ENCODE data around the gene ZBTB34. TPM values are rescaled to one million over a fixed set of nuclear protein-coding genes. Genes with fewer than 3 reads are reported as not detected.
A peak's percentile ranks its signal among the peaks of the same experiment; 100 is the strongest.

ZBTB34 gene
- total RNA-seq, 6 experiments from 2014 or later = 2.0 to 3.4 (median 2.3) TPM

DNA sequence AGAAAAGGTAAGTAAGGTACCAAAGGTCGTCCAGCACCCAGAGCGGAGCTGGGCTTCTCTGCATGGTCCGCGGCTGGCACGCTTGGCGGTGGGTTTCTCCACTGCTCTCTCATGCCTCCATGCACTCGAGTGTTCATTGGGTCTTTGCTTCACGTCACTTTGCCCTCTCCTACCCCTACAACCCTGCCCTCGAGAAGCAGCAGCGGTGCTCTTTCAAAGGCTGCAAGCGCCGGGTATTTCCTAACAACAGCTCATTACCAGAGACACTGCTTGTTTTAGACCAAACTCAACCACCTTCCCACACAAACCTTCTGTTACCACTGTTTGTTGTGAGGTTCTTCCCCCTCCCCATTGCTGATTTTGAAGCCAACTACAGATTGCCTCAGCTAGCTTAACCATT, 21.5 kb upstream of the ZBTB34 start:
- H3K27me3 ChIP-seq = no peaks in the 10 kb centered on the region
- H3K9me3 ChIP-seq = no peaks in the 10 kb centered on the region
- no peak for TF ChIP-seq POLR2A (IDR thresholded peaks at IDR 0.05)
- TF ChIP-seq, protein P1, sequence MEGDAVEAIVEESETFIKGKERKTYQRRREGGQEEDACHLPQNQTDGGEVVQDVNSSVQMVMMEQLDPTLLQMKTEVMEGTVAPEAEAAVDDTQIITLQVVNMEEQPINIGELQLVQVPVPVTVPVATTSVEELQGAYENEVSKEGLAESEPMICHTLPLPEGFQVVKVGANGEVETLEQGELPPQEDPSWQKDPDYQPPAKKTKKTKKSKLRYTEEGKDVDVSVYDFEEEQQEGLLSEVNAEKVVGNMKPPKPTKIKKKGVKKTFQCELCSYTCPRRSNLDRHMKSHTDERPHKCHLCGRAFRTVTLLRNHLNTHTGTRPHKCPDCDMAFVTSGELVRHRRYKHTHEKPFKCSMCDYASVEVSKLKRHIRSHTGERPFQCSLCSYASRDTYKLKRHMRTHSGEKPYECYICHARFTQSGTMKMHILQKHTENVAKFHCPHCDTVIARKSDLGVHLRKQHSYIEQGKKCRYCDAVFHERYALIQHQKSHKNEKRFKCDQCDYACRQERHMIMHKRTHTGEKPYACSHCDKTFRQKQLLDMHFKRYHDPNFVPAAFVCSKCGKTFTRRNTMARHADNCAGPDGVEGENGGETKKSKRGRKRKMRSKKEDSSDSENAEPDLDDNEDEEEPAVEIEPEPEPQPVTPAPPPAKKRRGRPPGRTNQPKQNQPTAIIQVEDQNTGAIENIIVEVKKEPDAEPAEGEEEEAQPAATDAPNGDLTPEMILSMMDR (IDR thresholded peaks at IDR 0.05) = no peak
- H3K4me1 ChIP-seq = no peaks in the 10 kb centered on the region
- H3K27ac ChIP-seq = no peak overlapping the region
- intact Hi-C loops (cut with DNase I) = no loop called here
- H3K4me3 ChIP-seq = no peak overlapping the region
- 84% methylated on average over 6 of the region's 12 CpGs for WGBS (ENCODE audit: insufficient coverage, low coverage, low lambda C conversion rate, missing lambda C conversion rate)
- ATAC-seq (no peak), DNase-seq (no peak)
- peaks cover 0 to 13% (median 4%) of the 10 kb centered on the region in 4 donors for H3K36me3 ChIP-seq

DNA sequence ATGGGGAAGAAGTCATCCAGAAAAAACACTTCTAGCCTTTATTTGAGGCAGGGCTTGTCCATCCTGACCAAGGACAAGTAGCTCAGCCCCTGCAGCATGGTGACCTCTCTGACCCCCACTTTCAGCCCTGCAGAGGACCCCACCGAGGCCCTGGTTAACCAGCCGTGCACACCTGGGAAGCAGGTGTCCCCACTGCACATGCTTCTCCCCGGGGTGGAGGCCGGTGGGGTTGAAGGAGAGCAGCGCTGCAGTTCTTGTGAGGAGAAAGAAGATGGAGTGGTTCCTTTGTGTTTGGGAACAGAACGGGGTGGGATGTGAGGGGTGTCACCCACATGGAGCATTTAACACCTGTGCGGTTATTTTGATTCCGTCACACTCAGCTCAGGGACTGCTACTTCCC, 21.1 kb upstream of the ZBTB34 start:
- ATAC-seq = no peak
- H3K9me3 ChIP-seq = no peaks in the 10 kb centered on the region
- intact Hi-C loops (cut with DNase I) = no loop called here
- H3K27ac ChIP-seq = no peak overlapping the region
- no peaks in the 10 kb centered on the region for H3K4me1 ChIP-seq
- H3K4me3 ChIP-seq = no peak overlapping the region
- DNase-seq = no peak
- peaks cover 0 to 9% (median 3%) of the 10 kb centered on the region in 4 donors for H3K36me3 ChIP-seq
- TF ChIP-seq, protein P1 (IDR thresholded peaks at IDR 0.05) = no peak
- no peak for TF ChIP-seq POLR2A (IDR thresholded peaks at IDR 0.05)
- H3K27me3 ChIP-seq = no peaks in the 10 kb centered on the region
- no CpG with 5 or more reads among the region's 8 CpGs for WGBS (ENCODE audit: insufficient coverage, low coverage, low lambda C conversion rate, missing lambda C conversion rate)

DNA sequence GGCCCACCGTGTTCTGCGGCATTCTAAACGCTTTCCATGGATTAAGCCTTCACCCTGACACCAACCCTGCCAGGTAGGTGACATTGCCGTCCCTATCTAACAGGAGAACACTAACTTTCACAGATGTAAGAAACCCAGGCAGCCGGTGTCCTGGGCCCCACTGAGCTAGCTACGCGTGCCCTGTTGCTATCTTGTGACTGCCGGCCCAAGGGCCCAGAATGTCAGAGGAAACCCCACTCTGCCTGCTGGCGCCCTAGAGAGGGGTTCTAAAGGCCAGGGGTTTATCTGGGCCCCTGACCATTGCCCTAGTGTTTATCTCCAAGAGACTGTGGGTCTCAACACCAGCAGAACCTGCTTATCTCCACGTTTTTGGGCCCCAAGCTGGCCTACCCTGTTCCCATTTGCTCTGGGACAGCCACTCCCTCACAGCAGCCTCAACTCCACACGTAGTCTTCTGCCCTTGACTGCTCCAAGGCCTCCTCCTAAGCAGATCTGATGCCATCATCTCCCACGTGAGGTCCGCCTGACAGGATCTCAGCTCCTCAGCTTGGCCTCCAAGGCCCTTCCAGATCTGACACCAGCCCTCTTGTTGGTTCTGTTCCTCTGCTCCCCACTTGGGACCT, 18.1 kb upstream of the ZBTB34 start:
- Histone ChIP-seq H3K27me3 (no peaks in the 10 kb centered on the region), H3K36me3 (peaks cover 0 to 4% (median 0%) of the 10 kb centered on the region in 4 donors), H3K4me3 (no peak overlapping the region), H3K9me3 (no peaks in the 10 kb centered on the region), H3K27ac (no peak overlapping the region), H3K4me1 (no peaks in the 10 kb centered on the region)
- ATAC-seq (peak in 1 of 4 donors; percentile 25), DNase-seq (no peak)
- TF ChIP-seq POLR2A (IDR thresholded peaks at IDR 0.05) = no peak
- TF ChIP-seq, protein P1 (IDR thresholded peaks at IDR 0.05) = no peak
- 85% methylated on average over 5 of the region's 13 CpGs for WGBS (ENCODE audit: insufficient coverage, low coverage, low lambda C conversion rate, missing lambda C conversion rate)
- intact Hi-C loops (cut with DNase I) = no loop called here

DNA sequence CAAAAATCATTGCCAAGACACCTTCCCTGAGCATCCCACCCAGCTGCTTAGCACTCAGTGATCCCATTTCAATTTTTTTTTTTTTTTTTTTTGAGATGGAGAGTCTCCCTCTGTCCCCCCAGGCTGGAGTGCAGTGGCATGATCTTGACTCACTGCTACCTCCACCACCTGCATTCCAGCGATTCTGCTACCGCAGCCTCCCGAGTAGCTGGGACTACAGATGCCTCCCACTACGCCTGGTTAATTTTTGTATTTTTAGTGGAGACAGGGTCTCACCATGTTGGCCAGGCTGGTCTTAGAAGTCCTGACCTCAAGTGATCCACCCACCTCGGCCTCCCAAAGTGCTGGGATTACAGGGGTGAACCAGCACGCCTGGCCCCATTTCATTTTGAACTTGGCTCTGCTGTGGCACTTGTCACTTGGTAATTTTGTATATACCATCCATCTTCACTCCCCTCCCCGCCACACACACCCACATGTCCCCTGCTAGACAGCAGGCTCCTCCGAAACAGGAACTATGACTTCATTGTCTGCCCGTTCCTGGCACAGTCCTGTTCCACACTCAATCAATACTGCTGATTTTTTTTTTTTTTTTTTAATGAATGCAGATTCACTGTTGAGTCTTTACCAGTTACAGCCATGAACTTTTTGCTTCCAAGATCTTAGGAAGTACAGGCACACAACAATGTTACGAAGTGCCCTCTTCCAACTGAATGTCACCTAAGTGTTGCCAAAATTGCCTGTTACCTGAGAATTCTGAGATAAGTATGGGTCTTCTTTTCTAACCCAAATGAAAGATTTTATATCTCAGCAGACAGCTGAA, 17.3 kb upstream of the ZBTB34 start:
- Histone ChIP-seq H3K27me3 (no peaks in the 10 kb centered on the region), H3K36me3 (peaks cover 0 to 4% (median 0%) of the 10 kb centered on the region in 4 donors), H3K9me3 (no peaks in the 10 kb centered on the region), H3K4me3 (no peak overlapping the region), H3K4me1 (no peaks in the 10 kb centered on the region), H3K27ac (no peak overlapping the region)
- WGBS (ENCODE audit: insufficient coverage, low coverage, low lambda C conversion rate, missing lambda C conversion rate) = 67% methylated on average over 9 of the region's 10 CpGs
- TF ChIP-seq POLR2A (IDR thresholded peaks at IDR 0.05) = no peak
- TF ChIP-seq, protein P1 (IDR thresholded peaks at IDR 0.05) = no peak
- intact Hi-C loops (cut with DNase I) = no loop called here
- DNase-seq (no peak), ATAC-seq (peak in 3 of 4 donors; percentile 33 to 84 (median 43))
